Osteoblast (primary cell): Measurements from ENCODE around the gene SNRNP70. TPM values are rescaled to one million over a fixed set of nuclear protein-coding genes. Genes with fewer than 3 reads are reported as not detected.

ENCODE experiments used
- DNase-seq: peaks from one replicate; pipeline ENCODE4 v3.0.0; 2011; ENCODE audit warnings: low spot score, mixed read lengths; ENCODE audit not compliant: insufficient read length; ENCODE audit errors: missing footprints
- H2AFZ ChIP-seq: 2 replicates; pipeline ENCODE4 v1.6.0; 2011; ENCODE audit warnings: mild to moderate bottlenecking, low read length
- H3K27ac ChIP-seq: 2 replicates; pipeline ENCODE4 v1.5.1; 2011; ENCODE audit warnings: mild to moderate bottlenecking, low read depth, low read length, moderate library complexity
- H3K27me3 ChIP-seq: 2 replicates; pipeline ENCODE4 v1.6.0; 2012; ENCODE audit warnings: mild to moderate bottlenecking, control low read depth, inconsistent platforms, low read length, moderate library complexity; ENCODE audit not compliant: insufficient read depth
- H3K36me3 ChIP-seq: 2 replicates; pipeline ENCODE4 v1.5.1; 2011; ENCODE audit warnings: mild to moderate bottlenecking, low read length, control low read depth, moderate library complexity; ENCODE audit not compliant: insufficient read depth
- H3K4me1 ChIP-seq: 2 replicates; pipeline ENCODE4 v1.5.1; 2011; ENCODE audit warnings: mild to moderate bottlenecking, low read length, control low read depth, moderate library complexity; ENCODE audit not compliant: insufficient read depth
- H3K4me2 ChIP-seq: 2 replicates; pipeline ENCODE4 v1.6.0; 2011; ENCODE audit warnings: mild to moderate bottlenecking, low read length; ENCODE audit not compliant: insufficient read depth
- H3K4me3 ChIP-seq: fragments of 200-600 bp; sonication (generic); 3 replicates; pipeline ENCODE4 v1.5.1; 2012; ENCODE audit warnings: mild to moderate bottlenecking, low read length, inconsistent platforms; ENCODE audit not compliant: insufficient read depth
- H3K79me2 ChIP-seq: 2 replicates; pipeline ENCODE4 v1.6.0; 2012; ENCODE audit warnings: mild to moderate bottlenecking, low read length, control low read depth, inconsistent platforms; ENCODE audit not compliant: insufficient read depth
- H3K9me3 ChIP-seq: 2 replicates; pipeline ENCODE4 v1.5.1; 2011; ENCODE audit warnings: low read depth, low read length, control low read depth
- H4K20me1 ChIP-seq: 2 replicates; pipeline ENCODE4 v1.6.0; 2012; ENCODE audit warnings: mild to moderate bottlenecking, low read length, control low read depth; ENCODE audit not compliant: insufficient read depth
- small RNA-seq: library from RNA; depleted of rRNA; stranded (forward); fragments of <200 nt; gene quantifications from one replicate; pipeline ENCODE3, GENCODE V24; 2012
- total RNA-seq: library from RNA; depleted of rRNA; stranded (reverse); fragments of >200 nt; gene quantifications from 2 replicates; pipeline ENCODE4 v1.2.3, GENCODE V29; 2012
- TF ChIP-seq, protein P1 (sequence below): IDR thresholded peaks from 2 replicates; pipeline ENCODE4 v1.5.1; 2011; ENCODE audit warnings: mild to moderate bottlenecking, low read depth, low read length, moderate library complexity; ENCODE audit errors: extremely low read depth

SNRNP70 gene
- total RNA-seq, 1 donor, result 111 TPM

DNA sequence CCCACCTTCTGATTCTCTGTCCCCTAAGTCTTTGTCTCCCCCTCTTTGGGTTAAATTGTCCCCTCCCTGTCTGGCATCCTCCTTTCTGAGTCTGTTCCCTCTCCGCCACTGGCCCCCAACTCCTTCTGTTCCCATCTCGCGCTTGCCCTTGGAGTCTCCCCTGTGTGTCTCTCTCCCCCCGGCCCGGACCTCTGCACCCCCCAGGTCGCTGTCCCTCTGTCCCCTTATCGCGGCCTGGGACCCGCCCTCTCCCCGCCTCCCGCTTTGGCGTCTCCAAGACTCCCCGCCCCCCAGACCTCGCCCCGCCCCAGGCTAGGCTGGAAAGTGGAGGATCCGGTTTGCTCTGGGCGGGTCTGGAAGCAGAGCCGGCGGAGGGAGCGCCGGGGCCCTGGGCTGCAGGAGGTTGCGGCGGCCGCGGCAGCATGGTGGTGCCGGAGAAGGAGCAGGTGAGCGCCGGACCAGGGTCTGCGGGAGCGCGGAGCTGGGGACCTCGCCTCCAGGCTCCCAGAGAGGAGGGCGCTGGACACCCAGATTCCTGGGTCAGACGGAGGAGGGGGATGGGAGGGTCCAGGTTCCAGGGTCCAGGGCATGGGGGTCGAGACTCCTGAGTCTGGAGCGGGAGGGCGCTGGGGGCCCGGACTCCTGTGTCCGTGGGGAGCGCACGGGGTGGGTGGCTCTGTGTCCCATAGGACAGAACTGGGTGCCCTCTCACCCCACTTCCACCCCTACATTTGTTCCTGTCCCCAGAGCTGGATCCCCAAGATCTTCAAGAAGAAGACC lies 72.4 kb downstream of the SNRNP70 start, which contains the start of gene TRPM4:
TSS of gene TRPM4 (plus strand) at position 348 of the 780 bp plus-strand sequence. CDS start at position 423, 75 bp downstream.
- Histone ChIP-seq H3K36me3 (no peaks in the 10 kb centered on the region), H3K4me1 (peaks cover 13% of the 10 kb centered on the region), H3K9me3 (no peaks in the 10 kb centered on the region), H3K27me3 (peaks cover 3% of the 10 kb centered on the region), H4K20me1 (peaks cover 21% of the 10 kb centered on the region), H3K27ac (peak within 1 kb of the TSS; percentile 78), H2AFZ (peak within 1 kb of the TSS; percentile 85), H3K79me2 (peaks cover 23% of the 10 kb centered on the region), H3K4me2 (peak within 1 kb of the TSS; percentile 99), H3K4me3 (peak within 1 kb of the TSS; percentile 97)
- TF ChIP-seq, protein P1, sequence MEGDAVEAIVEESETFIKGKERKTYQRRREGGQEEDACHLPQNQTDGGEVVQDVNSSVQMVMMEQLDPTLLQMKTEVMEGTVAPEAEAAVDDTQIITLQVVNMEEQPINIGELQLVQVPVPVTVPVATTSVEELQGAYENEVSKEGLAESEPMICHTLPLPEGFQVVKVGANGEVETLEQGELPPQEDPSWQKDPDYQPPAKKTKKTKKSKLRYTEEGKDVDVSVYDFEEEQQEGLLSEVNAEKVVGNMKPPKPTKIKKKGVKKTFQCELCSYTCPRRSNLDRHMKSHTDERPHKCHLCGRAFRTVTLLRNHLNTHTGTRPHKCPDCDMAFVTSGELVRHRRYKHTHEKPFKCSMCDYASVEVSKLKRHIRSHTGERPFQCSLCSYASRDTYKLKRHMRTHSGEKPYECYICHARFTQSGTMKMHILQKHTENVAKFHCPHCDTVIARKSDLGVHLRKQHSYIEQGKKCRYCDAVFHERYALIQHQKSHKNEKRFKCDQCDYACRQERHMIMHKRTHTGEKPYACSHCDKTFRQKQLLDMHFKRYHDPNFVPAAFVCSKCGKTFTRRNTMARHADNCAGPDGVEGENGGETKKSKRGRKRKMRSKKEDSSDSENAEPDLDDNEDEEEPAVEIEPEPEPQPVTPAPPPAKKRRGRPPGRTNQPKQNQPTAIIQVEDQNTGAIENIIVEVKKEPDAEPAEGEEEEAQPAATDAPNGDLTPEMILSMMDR, result no peak
- peak; percentile 98 for DNase-seq

Small RNAs within 50 kb of the gene (small RNA-seq; reads per million reads assigned to genes)
- not detected for gene RN7SL708P

Other genes with a start within 250 kb of the SNRNP70 start
- 1.8 and 2.1 TPM in 2 replicates for gene HSD17B14, start 249.0 kb upstream of the SNRNP70 start, total RNA-seq
- 21.4 and 28.6 TPM in 2 replicates for gene PLEKHA4, start 216.8 kb upstream of the SNRNP70 start, total RNA-seq
- 70.4 and 84.0 TPM in 2 replicates for gene PPP1R15A, start 213.0 kb upstream of the SNRNP70 start, total RNA-seq
- not detected in 2 replicates for gene TULP2, start 186.7 kb upstream of the SNRNP70 start, total RNA-seq
- 242 and 300 TPM in 2 replicates for gene NUCB1, start 185.1 kb upstream of the SNRNP70 start, total RNA-seq
- gene DHDH, start 151.8 kb upstream of the SNRNP70 start, total RNA-seq, result 0.29 and 0.36 TPM in 2 replicates
- 78.4 and 78.9 TPM in 2 replicates for gene BAX, start 130.6 kb upstream of the SNRNP70 start, total RNA-seq
- 3,966 and 4,197 TPM in 2 replicates for gene FTL, start 120.1 kb upstream of the SNRNP70 start, total RNA-seq
- gene GYS1, start 92.1 kb upstream of the SNRNP70 start, total RNA-seq, result 25.6 and 44.5 TPM in 2 replicates
- 113 and 122 TPM in 2 replicates for gene RUVBL2, start 91.6 kb upstream of the SNRNP70 start, total RNA-seq
- gene LHB, start 68.4 kb upstream of the SNRNP70 start, total RNA-seq, result not detected in 2 replicates
- gene CGB3, start 61.1 kb upstream of the SNRNP70 start, total RNA-seq, result not detected in 2 replicates
- gene CGB2, start 53.6 kb upstream of the SNRNP70 start, total RNA-seq, result not detected in 2 replicates
- 0.29 TPM in 1 of 2 replicates, not detected in the other for gene CGB1, start 48.6 kb upstream of the SNRNP70 start, total RNA-seq
- gene CGB5, start 41.6 kb upstream of the SNRNP70 start, total RNA-seq, result not detected in 2 replicates
- 0.29 TPM in 1 of 2 replicates, not detected in the other for gene CGB8, start 36.3 kb upstream of the SNRNP70 start, total RNA-seq
- under 0.01 and 0.29 TPM in 2 replicates for gene CGB7, start 27.7 kb upstream of the SNRNP70 start, total RNA-seq
- gene NTF4, start 20.6 kb upstream of the SNRNP70 start, total RNA-seq, result not detected in 2 replicates
- gene KCNA7, start 12.8 kb upstream of the SNRNP70 start, total RNA-seq, result not detected in 2 replicates
- 5.6 and 6.2 TPM in 2 replicates for gene LIN7B, start 28.9 kb downstream of the SNRNP70 start, total RNA-seq
- gene C19orf73, start 33.7 kb downstream of the SNRNP70 start, total RNA-seq, result 0.36 TPM in 1 of 2 replicates, not detected in the other
- 1.1 and 1.2 TPM in 2 replicates for gene PPFIA3, start 34.1 kb downstream of the SNRNP70 start, total RNA-seq
- gene HRC, start 69.9 kb downstream of the SNRNP70 start, total RNA-seq, result not detected in 2 replicates
- gene TRPM4, start 72.3 kb downstream of the SNRNP70 start, total RNA-seq, result 15.9 and 20.6 TPM in 2 replicates
- gene SLC6A16, start 239.7 kb downstream of the SNRNP70 start, total RNA-seq, result 0.72 and 1.2 TPM in 2 replicates
- gene CD37, start 250.0 kb downstream of the SNRNP70 start, total RNA-seq, result 0.36 TPM in 1 of 2 replicates, not detected in the other